Activated naive CD4-positive, alpha-beta T cell (primary cell): Measurements from ENCODE around the gene URI1.
"Not testable (repeated sequence)": the region's sequence is repeated elsewhere in the genome, so short reads cannot be mapped to it uniquely, and the experiment has no call there.

Experiments used
- DNase-seq, 4 experiments: peaks; one replicate each; lab custom pipeline; 2025; lab: John Stamatoyannopoulos, UW

URI1 gene

GRCh38 chr19:29942404-29943261 lies 594 bp downstream of the URI1 start:
- DNase-seq, result peak; percentile 48 to 68 (median 57)

GRCh38 chr19:29943615-29944014 lies 1.6 kb downstream of the URI1 start:
- DNase-seq, result no peak

GRCh38 chr19:29944390-29945012 lies 2.5 kb downstream of the URI1 start:
- no peak for DNase-seq

DNA sequence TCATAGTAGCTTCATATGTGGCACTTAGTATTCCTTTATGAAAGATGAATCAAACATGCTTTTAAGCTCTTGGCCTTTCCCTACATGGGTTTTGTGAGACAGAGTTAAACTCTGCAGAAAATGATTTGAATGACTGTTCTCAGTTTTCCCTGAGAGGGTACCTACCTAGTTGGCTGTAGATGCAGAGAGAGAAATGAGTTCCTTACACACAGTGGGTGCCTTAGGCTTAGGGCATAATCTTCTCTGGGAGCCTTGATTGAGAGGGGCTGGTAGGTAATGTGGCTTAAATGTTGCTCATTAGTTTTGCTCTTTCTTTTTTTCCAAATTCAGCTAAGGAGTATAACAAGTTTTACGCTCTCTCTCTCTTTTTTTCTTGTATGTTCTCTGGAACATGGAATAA lies 3.0 kb downstream of the URI1 start:
- DNase-seq, result no peak

DNA sequence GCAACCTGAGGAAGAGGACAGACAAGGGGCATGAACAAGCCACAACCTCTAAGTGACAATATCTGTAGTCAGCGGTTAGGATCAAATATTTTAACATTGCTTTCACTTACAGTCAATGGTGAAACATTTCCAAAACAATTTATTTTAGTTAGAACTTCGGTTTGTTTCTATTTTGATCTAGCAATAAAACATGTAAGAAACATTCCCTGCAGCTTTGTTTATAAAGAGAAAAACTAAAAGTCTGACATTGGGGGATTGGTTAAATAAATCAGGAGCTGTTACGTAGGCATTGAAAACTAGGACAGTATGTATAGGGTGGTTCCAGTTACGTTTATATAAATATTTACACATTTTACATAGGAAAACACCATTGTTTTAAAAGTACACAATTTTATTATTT lies 3.4 kb downstream of the URI1 start:
- DNase-seq, result no peak

DNA sequence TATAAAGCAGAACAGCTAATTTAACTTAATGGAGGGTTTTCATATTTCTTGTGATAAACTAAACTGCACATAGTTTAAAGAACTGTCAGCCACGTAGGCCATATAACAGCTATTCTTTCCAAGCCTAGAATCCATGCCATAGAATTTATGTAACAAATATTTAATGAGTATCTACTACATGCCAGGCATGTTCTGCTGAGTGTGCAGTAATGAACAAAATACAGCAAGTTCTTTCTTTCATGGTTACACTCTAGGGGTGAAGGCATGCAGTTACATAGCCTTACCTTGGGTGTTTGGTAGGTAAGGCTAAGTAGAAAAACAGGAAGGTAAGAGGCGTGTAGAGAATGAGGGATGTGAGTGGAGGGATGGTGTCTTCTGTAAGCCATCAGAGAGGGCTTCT lies 4.6 kb downstream of the URI1 start:
- no peak for DNase-seq

- no peak for DNase-seq
Measured at GRCh38 chr19:29947871-29948270, 5.8 kb downstream of the URI1 start.

DNA sequence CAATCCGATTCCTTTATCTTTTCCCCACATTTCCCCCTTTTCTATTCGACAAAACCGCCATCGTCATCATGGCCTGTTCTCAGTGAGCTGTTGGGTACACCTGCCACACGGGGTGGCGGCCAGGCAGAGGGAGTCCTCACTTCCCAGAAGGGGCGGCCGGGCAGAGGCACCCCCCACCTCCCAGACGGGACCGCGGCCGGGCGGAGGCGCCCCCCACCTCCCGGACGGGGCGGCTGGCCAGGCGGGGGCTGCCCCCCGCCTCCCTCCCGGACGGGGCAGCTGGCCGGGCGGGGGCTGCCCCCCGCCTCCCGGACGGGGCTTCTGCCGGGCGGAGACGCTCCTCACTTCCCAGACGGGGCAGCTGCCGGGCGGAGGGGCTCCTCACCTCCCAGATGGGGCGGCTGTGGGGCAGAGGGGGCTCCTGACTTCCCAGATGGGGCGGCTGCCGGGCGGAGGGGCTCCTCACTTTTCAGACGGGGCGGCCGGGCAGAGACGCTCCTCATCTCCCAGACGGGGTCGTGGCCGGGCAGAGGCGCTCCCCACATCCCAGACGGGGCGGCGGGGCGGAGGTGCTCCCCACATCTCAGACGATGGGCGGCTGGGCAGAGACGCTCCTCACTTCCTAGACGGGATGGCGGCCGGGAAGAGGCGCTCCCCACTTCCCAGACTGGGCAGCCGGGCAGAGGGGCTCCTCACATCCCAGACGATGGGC lies 6.9 kb downstream of the URI1 start:
- not testable (repeated sequence) for DNase-seq

DNA sequence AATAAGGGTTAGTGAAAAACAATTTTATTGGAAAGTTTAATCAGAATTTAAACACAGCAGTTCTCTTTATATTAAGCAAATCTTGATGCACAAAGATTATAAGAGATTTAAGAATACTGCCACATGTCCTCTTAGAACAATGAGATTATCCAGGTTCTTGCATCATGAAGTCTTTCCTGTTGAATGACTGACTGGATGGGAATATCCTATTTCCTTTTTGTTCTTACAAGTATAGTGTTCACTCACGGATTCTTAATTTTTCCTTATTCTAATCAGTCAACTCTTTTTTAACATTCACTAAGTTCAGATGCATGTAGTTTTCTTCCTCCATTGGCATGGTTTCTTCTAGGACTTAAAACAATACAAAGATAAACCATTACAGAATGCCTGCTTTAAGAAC lies 10.1 kb downstream of the URI1 start:
- no peak for DNase-seq

- no peak for DNase-seq
Measured at GRCh38 chr19:29952646-29953045, 10.6 kb downstream of the URI1 start.

GRCh38 chr19:29953352-29954247 lies 11.6 kb downstream of the URI1 start:
- no peak for DNase-seq

- no peak for DNase-seq
Measured at GRCh38 chr19:29956855-29957254, 14.8 kb downstream of the URI1 start.

DNA sequence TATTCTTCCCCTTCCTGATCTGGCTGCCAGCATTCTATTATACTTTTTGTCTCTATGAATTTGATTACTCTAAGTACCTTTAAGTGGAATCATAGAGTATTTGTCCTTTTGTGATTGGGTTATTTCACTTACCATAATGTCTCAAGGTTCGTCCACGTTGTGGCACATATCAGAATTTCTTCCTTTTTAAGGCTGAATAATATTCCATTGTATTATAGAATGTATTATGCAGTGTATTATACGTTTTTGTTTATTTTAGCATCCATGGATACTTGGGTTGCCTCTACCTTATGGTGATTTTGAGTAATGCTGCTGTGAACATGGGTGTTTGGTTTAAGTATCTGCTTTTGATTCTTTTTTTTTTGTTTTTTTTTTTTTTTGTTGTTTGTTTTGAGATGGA lies 19.3 kb downstream of the URI1 start:
- no peak for DNase-seq

DNA sequence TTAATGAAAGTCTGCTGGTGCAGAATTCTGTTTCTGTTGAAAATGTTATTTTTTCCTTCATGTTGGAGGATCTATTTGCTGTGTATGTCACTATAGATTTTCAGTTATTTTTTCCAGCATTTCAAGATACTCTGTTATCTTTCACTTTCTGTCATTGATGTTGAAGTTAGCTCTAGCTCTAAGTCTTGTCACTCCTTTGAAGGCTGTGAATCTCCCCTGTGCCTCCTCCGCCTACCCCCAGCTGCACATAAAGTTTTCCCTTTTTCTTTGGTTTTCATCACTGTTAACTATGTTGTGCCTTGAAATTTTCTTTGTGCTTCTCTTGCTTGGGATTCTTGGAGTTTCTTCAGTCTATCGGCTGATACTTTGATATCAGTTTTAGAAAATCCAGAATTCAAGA lies 20.8 kb downstream of the URI1 start:
- DNase-seq, result no peak

GRCh38 chr19:29963576-29963975 lies 21.5 kb downstream of the URI1 start:
- no peak for DNase-seq

- no peak for DNase-seq
Measured at GRCh38 chr19:29964171-29964570, 22.1 kb downstream of the URI1 start.

DNA sequence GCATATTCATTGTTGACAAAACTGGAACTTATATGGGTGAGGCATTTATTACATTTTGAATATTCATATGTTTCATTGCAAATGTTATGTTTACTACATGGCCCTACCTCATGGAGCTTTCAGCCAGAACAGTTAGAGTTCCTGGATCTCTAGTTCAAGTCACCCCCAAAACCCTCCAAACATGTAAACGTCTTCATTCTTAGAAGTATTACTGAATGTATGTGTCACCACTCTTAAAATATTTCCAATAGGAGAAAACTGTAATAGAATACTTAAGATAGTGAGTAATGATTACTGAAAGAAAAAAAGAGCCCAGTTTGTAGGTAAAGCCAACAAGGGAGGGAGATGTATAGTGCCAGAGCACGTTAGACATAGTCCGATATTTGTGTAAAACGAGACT lies 23.5 kb downstream of the URI1 start:
- no peak for DNase-seq

- not testable (repeated sequence) for DNase-seq
Measured at GRCh38 chr19:29966142-29966541, 24.1 kb downstream of the URI1 start.

- no peak for DNase-seq
Measured at GRCh38 chr19:29966588-29967249, 24.7 kb downstream of the URI1 start.

DNA sequence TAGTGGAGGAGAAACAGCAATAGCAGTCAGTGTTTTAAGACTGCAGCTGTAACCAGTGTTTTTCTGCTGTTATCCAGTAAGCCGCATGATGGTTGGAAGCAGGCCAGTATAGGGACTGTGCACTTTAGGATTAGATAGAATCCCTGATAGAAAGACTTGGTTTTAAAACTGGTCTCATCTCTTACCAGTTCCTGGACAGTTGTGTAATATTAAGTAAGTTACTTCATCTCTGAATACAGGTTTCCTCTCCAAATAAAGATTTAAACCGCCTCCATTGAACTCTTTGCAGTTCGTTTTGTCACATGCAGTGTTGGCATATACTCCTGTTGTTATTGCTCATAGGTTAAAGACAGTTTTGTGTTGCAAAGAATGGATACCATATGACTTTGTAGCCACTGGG lies 25.6 kb downstream of the URI1 start:
- DNase-seq, result no peak

DNA sequence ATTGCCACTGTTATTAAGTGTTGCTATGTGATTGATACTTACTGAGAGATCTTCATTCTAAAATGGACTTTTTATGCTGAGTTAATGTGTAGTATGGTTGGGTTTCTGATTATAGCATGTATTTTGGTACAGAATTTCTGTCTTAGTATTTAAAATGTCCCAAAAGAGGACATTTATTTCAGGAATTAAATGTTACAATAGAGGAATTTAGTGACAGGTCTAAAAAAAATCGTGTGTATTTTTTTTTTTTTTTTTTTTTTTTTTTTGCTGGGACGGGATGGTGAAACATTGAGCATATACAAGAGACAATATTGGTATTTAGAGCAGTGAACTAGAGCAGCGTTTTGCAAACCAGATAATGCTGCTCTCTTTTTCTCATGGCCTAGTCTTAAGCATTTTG lies 27.9 kb downstream of the URI1 start:
- no peak for DNase-seq
